GM18519 (cell line): Measurements from ENCODE around the gene PNKD.
A peak's percentile ranks its signal among the peaks of the same experiment; 100 is the strongest.
"Not testable (repeated sequence)": the region's sequence is repeated elsewhere in the genome, so short reads cannot be mapped to it uniquely, and the experiment has no call there.

ENCODE experiments used
- ATAC-seq: cut with Tn5 transposase; IDR thresholded peaks from one replicate; pipeline ENCODE4 v1.9.1; 2021; ENCODE audit warnings: mild to moderate bottlenecking, moderate library complexity; ENCODE audit not compliant: unreplicated experiment, low FRiP score

The PNKD gene

DNA sequence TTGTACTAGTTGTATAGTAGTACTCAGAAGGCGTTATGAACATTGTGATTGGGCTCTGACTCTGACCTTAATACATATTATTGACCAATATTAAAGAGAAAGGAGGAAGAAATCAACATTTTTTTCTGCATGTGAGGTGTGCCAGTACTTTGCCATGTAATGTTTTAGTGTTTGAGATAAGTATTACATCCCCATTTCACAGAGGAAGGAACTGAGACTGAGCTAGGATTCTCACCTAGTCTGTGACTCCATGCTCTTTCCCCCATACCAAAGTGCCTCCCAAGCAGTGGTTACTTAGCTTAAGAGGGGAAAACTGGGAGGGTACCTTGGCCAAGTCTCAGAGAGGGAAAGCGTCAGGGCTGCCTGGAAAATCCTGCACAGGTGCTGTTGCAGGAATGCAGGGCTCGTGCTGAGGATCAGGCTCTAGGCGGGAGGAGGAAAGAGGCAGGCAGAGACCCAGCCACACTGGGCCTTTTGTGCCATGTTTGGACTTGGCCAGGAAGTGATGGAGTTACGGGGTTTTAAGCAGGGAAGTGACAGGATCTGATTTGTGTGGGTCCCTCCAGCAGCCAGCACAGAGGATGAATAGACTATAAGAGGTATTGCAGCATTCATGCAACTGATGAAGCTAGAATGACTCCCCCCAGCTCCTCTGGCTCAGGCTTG lies 1.7 kb downstream of the PNKD start:
- ATAC-seq = no peak

DNA sequence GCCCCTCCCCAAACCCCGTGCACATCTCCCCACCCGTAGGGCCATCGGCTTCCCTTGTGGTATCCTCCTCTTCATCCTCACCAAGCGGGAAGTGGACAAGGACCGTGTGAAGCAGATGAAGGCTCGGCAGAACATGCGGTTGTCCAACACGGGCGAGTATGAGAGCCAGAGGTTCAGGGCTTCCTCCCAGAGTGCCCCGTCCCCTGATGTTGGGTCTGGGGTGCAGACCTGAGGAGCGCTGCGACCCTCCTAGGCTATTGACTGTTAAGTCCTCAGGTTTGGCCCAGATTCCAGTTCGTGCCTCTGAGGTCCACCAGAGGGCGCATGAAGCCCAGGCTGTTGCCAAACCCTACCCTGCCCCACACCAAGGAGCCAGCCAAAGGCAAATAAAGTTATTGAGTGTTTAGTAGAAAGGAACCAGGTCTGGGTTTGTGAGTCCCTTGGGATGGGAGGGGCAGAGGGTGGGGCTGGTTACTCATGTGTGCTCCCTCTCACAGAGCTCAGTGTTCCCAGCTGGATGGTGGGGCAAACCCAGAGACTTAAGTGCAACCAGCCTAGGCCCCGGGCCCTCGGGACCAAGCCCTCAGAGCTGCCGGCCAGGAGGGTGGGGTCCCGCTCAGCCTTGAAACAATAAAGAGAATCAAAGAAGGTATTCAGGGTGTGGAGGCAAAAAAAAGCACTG lies 2.4 kb downstream of the PNKD start:
- no peak for ATAC-seq

DNA sequence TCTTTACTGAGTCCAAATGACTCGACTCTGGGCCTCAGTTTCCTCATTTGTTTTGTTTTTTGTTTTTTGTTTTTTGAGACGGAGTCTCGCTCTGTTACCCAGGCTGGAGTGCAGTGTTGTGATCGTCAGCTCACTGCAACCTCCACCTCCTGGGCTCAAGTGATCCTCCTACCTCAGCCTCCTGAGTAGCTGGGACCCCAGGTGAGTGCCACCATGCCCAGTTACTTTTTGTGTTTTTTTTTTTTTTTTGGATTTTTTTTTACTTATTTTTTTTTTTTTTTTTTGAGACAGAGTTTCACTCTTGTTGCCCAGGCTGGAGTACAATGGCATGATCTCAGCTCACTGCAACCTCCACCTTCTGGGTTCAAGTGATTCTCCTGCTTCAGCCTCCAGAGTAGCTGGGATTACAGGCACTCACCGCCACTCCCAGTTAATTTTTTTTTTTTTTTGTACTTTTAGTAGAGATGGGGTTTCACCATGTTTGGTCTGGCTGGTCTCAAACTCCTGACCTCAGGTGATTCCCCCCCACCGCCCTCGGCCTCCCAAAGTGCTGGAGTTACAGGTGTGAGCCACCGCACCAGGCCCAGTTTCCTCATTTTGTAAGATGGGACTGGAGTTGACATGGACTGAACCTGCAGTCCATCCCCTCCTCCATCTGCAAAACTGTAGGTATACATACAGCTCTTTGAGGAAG lies 3.0 kb downstream of the PNKD start:
- ATAC-seq = not testable (repeated sequence)

DNA sequence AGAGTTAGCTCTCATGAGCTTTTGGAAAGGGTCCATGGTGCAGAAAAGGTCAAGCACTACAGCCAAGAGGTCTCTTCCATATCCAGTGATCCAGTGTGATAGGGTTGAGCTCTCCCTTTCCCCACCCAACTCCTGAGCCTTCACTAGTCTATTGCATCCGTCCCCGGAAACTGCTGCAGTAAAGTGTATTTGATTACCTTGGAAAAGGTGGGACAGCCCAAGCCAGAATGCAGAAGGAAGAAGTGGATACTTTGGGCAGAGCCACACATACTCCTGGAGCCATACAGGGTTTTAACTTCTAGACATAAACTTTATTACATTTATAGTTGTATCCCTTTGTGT lies 3.6 kb downstream of the PNKD start:
- no peak for ATAC-seq

DNA sequence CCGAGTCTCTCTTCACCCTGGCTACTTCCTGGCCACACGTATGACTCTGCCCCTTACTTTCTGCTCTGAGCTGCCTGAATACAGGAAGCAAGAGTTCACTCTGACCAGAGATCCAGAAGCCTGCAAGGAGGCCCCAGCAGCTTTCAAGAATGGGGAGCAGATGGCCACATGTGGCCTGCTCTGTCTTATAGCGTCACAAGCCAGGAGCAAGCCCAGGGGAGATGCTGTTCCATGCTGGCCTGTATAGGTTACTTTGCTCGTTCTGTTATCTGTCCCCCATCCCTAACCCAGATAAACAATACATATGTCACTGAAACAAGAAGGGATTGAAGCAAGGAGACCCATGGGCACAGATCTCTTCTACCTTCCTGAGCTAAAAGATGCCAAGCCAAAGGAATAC lies 4.3 kb downstream of the PNKD start:
- no peak for ATAC-seq

DNA sequence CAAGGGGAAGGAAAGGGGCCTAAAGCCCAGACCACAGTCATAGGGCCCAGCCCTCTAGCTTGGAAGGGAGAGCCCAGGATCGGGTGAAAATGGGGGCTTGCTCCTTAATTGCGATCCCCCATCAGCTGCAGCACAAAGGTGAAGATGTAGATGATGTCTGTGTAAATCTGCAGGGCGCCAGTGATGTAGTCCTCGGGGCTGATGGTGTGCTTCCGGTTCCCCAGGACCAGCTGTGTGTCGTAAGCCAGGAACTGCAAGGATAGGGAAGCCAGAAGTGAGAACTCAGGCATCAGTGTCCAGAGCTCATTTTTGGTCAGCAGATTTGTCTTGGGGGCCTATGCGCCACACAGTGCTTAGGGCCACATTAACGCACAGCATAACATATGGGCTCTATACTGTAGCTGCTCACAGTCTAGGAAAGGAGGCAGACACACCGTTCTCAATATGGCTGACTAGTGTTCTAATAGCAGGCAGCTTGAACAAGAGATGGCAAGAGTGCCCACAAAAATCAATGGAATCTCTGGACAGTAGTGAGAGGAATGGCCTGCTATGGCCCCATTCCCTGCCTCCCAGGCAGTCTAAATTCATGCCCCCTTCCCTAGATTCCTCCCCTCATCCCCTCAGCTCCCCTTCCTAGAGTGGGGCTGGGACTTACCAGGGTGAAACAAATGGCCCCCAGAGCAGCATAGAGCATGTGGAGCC lies 5.2 kb downstream of the PNKD start:
- ATAC-seq = no peak

DNA sequence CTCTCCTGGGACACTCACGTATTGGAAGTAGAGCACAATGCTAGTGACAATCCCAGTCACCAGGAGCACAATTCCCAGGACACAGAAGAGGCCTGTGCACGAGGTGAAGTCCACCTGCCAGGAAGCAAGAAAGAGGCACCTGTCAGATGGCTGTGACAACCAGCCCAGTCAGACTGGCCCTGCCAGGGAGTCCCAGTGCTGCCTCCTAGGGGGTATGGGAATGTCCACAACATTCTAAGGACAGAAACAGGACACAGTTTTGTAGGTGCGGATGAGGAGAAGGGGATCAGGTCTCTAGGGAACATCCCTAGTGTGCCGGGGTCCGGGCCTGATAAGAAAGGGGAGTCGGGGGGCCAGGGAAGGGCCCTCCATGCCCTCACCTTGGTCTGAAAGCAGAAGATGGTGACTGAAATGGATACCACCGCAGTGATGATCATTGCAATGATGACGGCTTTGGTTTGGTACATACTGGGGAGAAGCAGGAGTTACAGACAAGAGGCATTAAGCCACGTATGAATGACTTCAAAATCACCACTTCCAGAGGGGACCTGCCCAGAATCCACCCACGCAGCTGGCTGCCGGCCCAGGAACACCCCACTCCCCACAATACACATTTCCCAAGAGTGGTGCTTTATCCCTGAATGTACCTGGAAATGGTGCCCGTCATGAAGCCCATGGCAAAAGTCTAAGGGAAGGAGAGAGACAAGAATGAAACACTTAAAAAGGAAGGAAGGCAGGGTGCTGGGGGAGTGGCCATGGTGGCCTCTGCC lies 6.9 kb downstream of the PNKD start:
- ATAC-seq = no peak

DNA sequence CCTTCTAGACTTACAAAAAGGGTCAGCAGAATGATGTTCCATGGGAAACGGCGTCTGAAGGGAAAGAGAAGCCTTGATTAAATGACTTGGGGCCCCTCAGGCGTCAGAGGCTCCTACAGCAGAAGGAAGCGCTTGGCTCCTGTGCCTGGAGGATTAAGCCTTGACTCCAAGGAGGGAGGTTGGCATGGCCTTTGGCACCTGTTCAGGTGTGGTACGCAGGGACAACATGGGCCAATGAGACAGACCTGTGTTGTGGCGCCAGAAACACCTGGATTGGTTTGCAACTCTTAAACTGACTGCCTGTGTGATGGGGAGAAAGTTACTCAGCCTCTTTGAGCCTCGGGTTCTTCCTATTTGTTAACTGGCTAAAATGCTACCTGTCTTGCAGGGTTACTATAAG lies 7.6 kb downstream of the PNKD start:
- no peak for ATAC-seq

DNA sequence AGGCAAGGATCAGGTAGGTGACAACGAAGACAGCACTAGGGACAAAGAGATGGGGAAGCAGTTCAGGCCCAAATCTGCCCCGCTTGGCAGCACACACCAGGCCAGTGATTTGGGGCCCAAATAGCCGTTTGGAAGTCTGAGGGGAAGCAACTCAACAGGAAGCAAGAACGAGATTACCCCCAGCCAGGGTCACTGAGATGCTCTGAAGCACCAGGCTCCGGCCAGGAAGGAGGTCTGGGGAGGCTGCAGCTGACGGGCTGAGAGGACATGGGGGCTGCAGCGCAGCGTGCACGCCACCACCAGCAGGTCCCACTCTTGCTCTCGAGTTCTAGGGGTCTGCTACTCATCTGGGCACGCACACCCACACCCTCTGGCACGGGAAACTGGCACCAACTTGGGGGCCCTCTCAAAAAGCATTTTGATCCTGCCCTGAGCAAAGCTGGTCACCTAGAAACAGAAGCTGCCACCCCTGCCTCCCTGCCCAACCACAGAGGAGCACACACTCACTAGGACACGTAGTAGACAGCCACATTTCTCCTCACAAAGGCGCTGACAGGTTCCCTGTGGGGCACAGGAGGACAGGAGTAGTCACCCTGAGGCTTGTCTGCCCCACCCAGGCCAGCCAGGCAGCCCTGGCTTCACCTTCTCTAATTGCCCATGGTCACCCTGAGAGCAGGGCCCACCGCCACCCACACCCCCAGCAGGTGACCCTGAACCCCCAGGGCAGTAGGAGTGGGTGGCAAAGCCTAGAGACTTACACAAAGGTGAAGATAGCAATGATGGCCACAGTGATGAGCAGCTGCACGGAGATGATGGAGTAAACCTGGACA lies 8.4 kb downstream of the PNKD start:
- ATAC-seq = no peak

DNA sequence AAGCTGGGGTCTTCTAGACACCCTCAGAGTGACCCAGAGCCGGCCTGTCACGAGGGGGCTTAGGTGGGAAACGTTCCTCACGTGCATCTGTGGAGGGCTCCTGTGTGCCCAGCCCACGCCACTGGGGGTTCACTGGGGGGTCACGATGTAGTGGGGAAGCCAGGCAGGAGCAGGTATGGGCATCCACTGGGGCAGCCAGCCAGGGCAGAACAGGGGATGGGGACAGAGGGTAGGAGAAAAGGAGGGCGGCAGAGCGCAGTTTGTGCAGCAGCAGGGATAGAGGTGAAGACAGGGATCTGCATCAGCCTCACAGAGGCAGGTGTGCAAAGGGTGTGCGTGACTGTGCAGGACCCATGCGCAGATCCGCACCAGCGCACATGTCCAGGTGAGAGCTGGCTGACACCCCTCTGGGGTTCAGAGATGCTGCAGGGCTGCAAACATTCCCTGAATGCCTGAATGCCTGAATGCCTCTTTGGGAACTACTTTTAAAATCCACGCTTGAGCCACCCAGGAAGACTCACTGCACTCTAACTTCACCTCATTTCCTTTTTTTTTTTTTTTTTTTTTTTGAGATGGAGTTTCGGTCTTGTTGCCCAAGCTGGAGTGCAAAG lies 10.0 kb downstream of the PNKD start:
- ATAC-seq = no peak

DNA sequence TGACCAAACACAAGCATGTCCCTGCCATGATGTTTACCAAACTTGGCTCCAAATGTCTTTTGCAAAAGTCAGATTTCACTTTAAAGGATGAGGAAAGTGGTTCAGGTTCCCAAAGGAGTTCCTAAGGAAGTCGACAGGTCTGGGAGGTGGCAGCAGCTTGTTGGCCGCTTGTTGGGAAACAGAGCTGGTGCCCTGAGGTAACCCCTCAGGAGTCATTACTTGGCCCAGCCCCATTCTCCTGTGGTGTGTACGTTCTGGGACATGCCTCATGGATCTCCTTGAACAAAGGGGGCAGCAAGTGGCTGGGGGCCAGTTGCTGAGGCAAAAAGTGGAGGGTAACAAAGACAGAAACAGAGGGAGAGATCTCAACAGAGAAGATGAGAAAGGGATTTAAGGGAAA lies 11.1 kb downstream of the PNKD start:
- no peak for ATAC-seq

DNA sequence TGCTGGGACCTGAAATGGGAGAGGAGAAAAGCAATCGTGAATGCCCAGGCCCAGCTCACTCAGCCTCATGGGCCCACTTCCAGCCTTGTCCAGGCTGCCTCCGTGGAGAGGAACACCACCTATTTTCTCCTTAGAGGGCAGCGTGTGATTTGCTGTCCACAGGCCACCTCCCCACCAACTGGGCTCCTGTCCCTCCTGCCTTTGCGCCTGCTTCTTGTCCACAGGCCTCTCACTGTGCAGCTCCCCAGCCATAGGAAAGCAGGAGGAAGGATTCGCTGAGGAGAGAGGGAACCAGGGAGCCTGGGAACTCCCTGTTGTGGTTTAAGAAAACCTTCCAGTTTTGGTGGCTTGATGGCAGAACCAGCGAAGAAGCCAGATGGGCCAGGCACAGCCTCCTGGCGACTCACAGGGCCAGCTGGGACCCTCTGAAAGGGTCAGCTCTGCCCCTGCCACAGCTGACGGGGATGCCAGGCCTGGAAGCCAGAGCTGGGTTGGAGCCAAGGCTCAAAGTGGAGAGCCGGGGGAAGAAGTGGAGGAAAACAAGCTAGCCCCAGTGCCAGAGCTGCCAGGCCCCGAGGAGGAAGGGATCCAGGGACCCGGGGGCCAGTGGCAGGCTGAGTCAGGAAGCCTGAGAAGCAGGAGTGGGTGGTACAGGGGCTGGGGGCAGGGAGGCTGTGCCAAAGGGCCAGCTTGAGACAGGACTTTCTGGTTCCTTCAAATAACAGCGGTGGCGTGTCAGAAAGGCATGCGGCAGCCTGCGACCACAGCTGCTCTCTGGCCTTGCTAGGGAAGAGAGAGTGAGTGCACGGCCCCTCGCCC lies 12.1 kb downstream of the PNKD start:
- no peak for ATAC-seq

DNA sequence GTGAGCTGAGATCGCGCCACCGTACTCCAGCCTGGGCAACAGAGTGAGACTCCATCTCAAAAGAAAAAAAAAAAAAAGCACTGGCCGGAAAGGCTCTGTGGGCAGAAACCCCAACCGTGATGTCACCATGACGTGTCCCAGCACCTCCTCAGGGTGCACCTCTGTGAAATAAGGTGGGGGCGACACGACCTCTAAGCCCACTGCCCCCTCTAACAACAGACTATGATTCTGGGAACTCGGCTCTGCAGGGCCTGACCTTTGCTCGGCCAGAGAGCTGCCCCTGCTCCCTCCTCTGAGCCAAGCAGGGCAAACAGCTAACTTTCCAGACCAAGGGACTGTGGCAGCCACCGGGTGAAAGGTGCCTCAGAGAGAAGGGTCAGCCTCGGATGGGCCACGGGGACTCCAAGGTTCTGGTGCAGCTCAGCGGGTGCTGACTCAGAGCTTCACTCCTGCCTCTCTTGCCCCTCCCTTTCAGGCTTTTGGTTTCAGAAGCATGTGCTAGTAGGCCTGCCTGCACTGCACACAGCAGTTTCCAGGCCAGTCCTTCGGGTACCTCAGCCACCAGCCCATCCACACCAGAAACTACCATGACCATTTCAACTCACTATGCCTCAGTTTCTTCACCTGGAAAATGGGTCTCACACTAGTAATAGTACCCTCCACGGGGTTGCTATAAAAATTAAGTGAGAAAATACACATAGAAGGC lies 13.9 kb downstream of the PNKD start:
- ATAC-seq = peak; percentile 37

DNA sequence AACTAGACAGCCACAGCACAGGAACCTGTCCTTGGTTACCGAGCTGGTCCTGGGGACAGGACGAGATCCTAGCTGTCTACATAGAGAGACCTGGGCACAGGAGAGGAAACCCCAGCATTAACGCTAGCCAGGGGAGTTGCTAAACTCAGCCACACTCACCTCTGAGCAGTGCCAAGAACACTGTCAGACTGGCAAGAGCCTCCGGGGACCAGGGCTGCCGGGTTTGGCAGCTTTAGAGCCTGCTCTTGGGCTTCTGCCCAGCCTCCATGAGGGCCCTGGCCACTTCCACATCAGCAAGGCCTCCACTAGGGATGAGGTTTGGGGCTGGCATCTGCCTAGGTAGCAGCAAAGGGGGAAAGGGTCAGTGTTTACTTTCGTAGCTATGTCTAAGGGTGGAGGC lies 15.3 kb downstream of the PNKD start:
- no peak for ATAC-seq

DNA sequence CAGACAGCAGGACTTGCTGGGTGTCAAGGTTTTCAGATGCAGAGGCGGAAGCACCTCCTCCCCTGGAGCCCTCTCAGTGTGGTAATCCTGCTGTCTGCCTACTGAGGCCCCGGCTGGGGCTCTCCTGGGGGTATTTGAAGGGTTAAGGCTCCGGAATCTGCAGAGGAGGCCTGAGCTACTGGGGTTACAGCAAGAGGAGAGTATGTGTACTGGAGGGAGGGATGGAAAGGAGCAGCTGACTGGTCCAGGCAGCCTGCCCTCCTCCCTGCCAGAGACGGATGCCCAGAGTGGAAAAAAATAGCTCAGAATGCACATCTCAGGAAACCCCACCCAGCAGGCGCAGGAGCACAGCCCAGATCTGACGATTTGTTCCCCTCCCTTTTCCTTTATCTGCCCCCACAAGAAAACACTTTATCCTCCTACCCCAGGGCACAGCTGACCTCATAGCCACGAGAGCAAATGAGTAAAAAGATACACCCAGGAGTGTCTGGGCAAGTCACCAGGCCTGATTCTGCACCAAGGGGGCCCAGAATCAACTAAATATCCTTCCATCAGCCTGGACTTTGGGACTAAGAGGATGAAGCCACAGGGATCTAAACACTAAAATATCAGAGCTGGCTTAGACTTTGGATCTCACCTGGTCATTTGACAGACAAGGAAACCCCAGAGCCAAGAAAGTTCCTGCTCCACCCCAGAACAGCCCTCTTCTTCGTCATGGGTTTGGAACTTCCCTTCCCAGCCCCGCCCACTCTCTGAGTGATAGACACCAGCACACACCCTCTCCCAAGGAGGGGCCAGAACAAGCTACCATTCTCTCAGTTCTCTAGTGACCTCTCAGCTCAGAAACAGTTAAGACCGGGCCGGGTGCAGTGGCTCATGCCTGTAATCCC lies 16.5 kb downstream of the PNKD start:
- ATAC-seq = peak; percentile 48

DNA sequence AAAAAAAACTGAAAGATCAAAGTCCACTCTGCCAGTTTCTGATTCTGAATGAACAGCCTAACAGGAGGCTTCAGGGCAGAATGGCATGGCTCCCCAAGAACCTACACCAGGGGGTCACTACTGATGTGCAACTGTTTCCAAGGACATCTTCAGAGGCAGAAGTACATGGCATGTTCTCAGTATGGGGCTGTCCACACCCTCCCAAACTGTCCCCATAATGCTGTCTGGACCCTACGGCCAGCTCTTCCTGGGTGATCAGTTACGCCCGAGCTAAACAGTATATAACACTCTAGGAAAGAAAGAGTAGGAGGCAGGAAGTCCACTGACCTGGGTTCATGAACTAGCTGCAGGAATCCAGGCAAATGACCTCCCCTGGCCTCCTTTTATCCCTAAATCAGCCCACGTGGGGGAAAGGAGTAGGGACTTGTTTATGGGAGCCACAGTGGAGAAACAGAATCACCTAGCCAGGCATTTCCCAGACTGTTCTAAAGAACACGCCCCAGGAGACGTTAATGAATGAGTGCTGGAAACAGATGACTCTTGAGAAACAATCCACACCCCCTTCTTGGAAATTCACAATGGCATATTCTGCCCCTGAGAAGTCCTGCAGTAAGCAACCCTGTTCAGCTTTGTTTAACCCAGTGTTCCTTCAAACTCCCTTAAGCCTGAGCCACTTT lies 19.5 kb downstream of the PNKD start:
- no peak for ATAC-seq
